SH-SY5Y (cell line): ENCODE data around the gene ZBTB8A.

Experiments used
- GATA2 ChIP-seq: IDR thresholded peaks from 2 replicates; pipeline ENCODE4 v1.6.1; 2011; ENCODE audit warnings: mild to moderate bottlenecking, low read depth, low read length
- GATA3 ChIP-seq: IDR thresholded peaks from 2 replicates; pipeline ENCODE4 v1.6.1; 2011; ENCODE audit warnings: low read depth, mild to moderate bottlenecking, low read length, moderate library complexity

GRCh38 chr1:32609180-32609579 lies 70.0 kb downstream of the ZBTB8A start:
- TF ChIP-seq GATA2 (no peak), GATA3 (no peak)
